Fibroblast of gingiva (primary cell): Measurements from ENCODE around the gene ACOX3.

Experiments used
- DNase-seq: peaks from one replicate; pipeline ENCODE4 v3.0.0-alpha.2; 2011; ENCODE audit warnings: low read depth

The ACOX3 gene

DNA sequence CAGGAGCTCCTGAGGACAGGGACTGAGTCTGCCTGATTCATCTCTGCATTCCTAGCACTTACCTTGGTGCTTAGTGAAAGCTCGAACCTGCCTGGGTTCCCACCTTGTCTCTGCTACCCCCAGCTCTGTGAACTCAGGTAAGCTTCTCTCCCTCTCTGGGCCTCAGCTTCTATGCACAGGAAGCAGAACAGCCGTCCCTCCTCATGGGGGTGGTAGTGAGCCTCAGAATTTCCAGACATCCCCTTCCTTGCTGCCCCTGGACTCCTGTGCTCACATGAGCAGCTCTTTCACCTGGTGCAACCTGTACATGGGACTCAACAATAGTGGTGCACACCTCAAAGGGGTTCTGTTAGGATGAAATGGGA lies 120.2 kb downstream of the ACOX3 start:
- no peak for DNase-seq

DNA sequence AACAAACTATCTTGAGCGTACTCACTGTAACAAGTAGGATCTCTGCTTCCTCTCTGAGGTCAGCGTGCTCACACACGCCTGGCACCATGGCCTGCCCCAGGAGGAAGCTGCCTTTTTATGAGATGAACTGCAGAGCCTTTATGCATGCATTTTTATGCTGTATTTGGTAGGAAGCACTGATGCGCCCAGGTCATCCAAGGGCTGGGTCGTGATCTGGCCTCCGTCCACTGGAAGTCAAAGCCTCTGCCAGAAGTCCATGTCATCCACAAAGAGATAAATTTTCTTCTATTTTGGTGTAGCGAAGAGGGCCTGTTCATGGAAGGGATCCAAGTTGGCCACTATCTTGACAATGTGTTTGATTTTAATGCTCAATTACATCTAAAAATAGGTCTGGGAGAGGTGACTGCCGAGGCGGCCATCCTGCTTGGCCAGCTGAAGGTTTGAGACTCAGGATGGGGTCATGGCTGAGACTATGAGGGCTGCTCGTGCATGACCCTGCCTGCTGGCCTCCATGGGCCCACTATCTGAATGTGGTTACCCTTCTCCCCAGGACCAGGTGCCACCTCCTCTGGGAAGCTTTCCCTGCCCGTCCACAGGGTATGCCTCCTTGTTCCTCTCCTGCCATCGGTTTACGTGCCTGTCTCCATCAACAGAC lies 120.7 kb downstream of the ACOX3 start:
- no peak for DNase-seq

DNA sequence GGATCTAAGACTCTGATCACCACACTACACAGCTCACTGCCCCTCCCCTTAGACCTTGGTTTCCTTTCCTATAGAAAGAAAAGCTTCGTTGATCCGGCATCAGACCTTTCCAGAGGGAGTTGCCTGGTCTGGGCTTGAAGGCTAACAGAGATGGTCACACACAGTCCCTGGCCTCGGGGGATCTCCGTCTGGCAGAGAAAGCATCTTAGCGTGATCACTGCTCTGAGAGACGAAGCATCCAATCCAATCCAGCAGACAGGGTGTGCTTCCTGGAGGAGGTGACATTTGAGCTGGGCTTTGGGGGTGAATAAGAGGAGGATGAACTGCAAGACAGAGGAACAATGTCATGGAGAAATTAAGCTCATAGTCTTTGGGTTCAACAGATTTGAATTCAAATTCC lies 121.5 kb downstream of the ACOX3 start:
- DNase-seq, result no peak

DNA sequence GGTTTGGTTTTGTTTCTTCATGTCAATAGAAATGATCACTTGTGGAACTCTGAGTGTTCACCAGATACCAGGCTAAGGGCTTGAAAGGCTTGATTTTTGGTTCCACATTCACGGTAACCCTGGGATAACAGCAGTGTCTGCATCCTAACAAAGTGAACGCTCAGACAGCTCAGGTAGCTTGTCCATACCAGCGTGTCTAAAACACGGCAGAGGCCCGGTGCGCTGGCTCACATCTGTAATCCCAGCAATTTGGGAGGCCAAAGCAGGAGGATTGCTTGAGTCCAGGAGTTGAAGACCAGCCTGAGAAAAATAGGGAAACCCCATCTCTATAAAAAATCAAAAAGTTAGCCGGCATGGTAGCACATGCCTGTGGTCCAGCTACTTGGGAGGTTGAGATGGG lies 122.0 kb downstream of the ACOX3 start:
- no peak for DNase-seq

DNA sequence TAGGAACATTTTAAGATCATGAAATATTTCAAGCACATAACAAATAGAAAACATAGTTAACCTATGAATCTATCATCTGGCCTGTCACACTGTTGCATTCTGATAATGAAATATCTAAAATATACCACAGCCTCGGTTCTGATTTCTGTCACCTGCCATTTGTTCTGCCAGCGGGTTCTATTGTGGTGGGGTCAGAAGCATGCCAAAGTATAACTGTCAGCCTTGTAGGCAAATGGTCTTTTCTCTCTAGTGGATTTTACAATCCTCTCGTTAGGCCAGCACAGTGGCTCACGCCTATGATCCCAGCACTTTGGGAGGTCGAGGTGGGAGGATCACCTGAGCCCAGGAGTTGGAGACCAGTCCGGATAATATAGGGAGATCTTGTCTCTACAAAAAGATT lies 123.0 kb downstream of the ACOX3 start:
- no peak for DNase-seq

DNA sequence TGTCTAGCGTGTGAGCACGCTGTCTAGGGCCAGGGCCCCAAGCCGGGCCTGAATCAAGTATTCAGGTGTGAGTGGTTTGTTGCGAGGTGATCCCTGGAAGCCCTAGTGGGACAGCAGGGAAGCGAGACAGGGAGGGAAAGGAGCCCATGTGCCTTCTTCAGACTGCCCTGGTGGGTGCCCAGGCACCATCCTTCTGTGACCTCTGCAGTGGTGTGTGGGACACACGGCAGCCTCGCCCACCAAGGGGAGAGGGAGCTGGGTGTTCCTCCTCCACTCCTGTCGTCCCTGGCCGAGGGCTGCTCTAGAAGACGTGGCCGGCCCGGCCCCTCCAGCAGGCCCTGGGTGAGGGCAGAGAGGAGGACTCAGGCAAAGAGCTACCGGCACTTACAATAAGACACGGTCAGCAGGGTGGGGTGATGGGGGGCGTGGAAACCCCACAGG lies 123.6 kb downstream of the ACOX3 start:
- DNase-seq, result no peak
